Calu3 (cell line): ENCODE results near the gene KIF26B. TPM values are rescaled to one million over a fixed set of nuclear protein-coding genes. Genes with fewer than 3 reads are reported as not detected.

Experiments used
- BruUV-seq: library from RNA; stranded (reverse); fragments of 400-500 nt; replicated peaks from 2 replicates; lab custom pipeline; 2021; lab: Mats Ljungman, UMichigan
- CTCF ChIA-PET: fragments of 300-600 bp; sonication (Branson Sonifier 250); formaldehyde crosslinking; loops from one replicate; lab custom pipeline; 2022; ENCODE audit warnings: antibody characterized with exemption; lab: Charles Lee
- DNase-seq: peaks from one replicate; pipeline ENCODE4 v3.0.0; 2022
- H3K27ac Mint-ChIP-seq: one replicate; pipeline ENCODE4 v1.8.0; 2022; ENCODE audit warnings: mixed read lengths; ENCODE audit not compliant: unreplicated experiment
- H3K27me3 Mint-ChIP-seq: one replicate; pipeline ENCODE4 v1.8.0; 2022; ENCODE audit warnings: mixed read lengths; ENCODE audit not compliant: unreplicated experiment
- H3K36me3 Mint-ChIP-seq: one replicate; pipeline ENCODE4 v1.8.0; 2022; ENCODE audit warnings: mild to moderate bottlenecking, moderate library complexity, mixed read lengths; ENCODE audit not compliant: insufficient read depth, unreplicated experiment
- H3K4me1 Mint-ChIP-seq: one replicate; pipeline ENCODE4 v1.8.0; 2022; ENCODE audit warnings: mild to moderate bottlenecking, low read depth, mixed read lengths; ENCODE audit not compliant: unreplicated experiment
- H3K4me3 Mint-ChIP-seq: one replicate; pipeline ENCODE4 v1.8.0; 2022; ENCODE audit warnings: mild to moderate bottlenecking, low read depth, moderate library complexity, mixed read lengths; ENCODE audit not compliant: unreplicated experiment
- H3K9me3 Mint-ChIP-seq: one replicate; pipeline ENCODE4 v1.8.0; 2022; ENCODE audit warnings: low read depth, mixed read lengths; ENCODE audit not compliant: unreplicated experiment
- CTCF ChIP-seq: fragments of 200-600 bp; IDR thresholded peaks from one replicate; pipeline ENCODE4 v1.8.0; 2022; ENCODE audit warnings: antibody characterized with exemption; ENCODE audit not compliant: unreplicated experiment
- intact Hi-C: fragments of 100-400 bp; cut with micrococcal nuclease; formaldehyde crosslinking; loops from one replicate; pipeline ENCODE4 v1.10.0; 2022; ENCODE audit not compliant: unreplicated experiment
- total RNA-seq: library from RNA; stranded (reverse); gene quantifications from 2 replicates; pipeline ENCODE4 v1.2.3, GENCODE V29; 2022

The KIF26B gene
- total RNA-seq, 1 experiment from 2014 or later, result 1.1 TPM

- Mint-ChIP-seq H3K36me3 (no peaks in the 10 kb centered on the region), H3K27ac (no peak overlapping the region), H3K9me3 (no peaks in the 10 kb centered on the region), H3K27me3 (no peaks in the 10 kb centered on the region), H3K4me1 (no peaks in the 10 kb centered on the region), H3K4me3 (no peak overlapping the region)
- TF ChIP-seq CTCF, result no peak
- intact Hi-C loops, result no loop called here
- CTCF ChIA-PET, result interaction anchor here (0.6 kb wide), 1 partner anchor 30 kb away, joined by 4 read pairs; no protein-coding TSS in a partner anchor
- no TSS peak for BruUV-seq
- no peak for DNase-seq
These were observed 65.7 kb downstream of the KIF26B start for GRCh38 chr1:245220381-245220985.

DNA sequence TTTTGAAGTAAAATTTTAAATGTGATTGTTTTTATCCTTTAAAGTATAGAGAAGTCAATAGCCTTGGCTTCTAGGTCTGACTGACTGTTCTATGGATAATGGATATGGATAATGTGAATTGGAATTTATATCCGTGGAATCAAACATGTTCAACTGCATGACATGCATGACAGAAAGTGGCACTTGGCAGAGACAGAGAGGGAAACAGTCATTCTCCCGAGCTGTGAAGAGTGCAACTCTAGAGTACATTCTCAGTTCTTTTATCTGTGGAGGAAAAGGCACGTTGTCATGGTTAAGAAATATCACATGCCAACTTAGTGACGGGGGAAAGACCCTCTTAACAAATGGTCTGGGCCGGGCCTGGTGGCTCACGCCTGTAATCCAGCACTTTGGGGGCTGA is 67.0 kb downstream of the KIF26B start:
- CTCF ChIA-PET, result no interaction called here
- intact Hi-C loops, result no loop called here
- TF ChIP-seq CTCF, result no peak
- no peak for DNase-seq
- no TSS peak for BruUV-seq
- no peak overlapping the region for H3K27ac Mint-ChIP-seq
- H3K27me3 Mint-ChIP-seq, result no peaks in the 10 kb centered on the region
- H3K36me3 Mint-ChIP-seq, result no peaks in the 10 kb centered on the region
- no peaks in the 10 kb centered on the region for H3K9me3 Mint-ChIP-seq
- no peak overlapping the region for H3K4me3 Mint-ChIP-seq
- no peaks in the 10 kb centered on the region for H3K4me1 Mint-ChIP-seq

DNA sequence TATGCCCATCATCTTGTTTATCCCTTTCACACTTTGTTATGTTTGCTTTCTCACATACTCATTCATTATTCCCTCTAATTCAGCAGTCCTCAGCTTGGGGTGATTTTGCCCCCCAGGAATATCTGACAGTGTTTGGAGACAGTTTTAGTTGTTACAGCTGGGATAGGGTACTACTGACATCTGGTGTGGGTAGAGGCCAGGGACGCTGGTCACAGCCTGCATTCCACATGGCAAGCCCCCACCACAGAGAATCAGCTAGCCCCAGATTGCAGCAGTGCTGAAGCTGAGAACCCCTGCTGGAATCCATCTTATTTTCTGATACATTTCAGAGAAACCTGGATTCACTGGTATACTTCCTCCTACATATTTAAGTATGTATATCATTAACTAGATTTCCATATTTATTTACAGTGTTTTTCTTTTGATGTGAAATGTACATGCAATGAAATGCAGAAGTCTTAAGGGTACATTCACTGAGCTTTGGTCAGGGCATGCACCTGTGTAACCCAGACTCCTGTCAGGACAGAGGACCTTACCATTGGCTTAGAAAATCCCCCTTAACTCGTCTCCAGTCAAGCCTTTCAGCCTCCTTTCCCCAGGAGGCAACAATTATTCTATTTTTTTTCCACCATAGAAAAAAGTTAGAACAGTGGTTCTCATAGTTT is 68.3 kb downstream of the KIF26B start:
- no peaks in the 10 kb centered on the region for H3K36me3 Mint-ChIP-seq
- DNase-seq, result no peak
- H3K4me1 Mint-ChIP-seq, result no peaks in the 10 kb centered on the region
- no peak for TF ChIP-seq CTCF
- BruUV-seq, result no TSS peak
- CTCF ChIA-PET, result no interaction called here
- H3K27me3 Mint-ChIP-seq, result no peaks in the 10 kb centered on the region
- no peak overlapping the region for H3K27ac Mint-ChIP-seq
- no peak overlapping the region for H3K4me3 Mint-ChIP-seq
- no peaks in the 10 kb centered on the region for H3K9me3 Mint-ChIP-seq
- intact Hi-C loops, result no loop called here

DNA sequence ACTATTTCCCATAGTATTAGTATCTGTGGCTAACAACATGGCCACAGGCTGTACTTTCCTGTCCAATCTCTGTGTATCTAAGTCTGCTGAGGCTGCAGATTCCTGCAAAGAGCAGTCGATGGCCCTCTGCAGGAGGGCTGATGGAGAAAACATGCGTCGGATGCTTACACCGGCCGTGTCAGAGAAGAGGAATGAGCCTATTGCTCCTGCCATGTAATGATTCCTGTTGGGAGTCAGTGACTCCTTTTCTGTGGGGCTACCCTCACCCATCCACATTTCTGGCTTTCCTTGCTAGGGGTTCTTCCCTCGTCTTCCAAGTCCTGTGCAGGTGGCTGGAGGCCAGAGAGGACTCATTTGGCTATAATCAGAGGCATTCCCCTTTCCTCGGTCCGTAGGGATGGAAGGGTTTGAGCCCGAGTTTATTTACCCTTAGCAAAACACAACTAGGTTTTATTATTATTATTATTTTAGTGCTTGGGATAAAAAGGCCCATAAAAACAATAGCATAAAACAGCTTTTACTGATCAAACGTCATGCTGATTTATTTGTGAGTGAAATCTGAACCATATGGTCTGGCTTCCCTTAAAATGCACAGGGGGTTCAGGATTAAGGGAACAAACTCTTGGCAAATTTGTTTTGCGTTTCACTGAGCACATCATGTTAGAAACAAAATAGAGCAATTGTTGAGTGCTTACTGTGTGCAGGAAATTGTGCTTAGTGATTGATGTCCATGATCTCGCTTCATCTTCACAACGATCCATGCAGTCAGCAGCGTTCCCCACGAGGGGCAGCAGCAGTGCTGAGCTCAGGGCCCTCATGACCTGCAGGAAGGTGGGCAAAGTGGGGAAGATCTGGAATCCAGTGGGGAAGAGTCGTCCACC is 70.8 kb downstream of the KIF26B start:
- CTCF ChIA-PET, result no interaction called here
- Mint-ChIP-seq H3K4me1 (no peaks in the 10 kb centered on the region), H3K9me3 (no peaks in the 10 kb centered on the region), H3K27ac (no peak overlapping the region), H3K36me3 (no peaks in the 10 kb centered on the region), H3K4me3 (no peak overlapping the region), H3K27me3 (no peaks in the 10 kb centered on the region)
- no peak for DNase-seq
- BruUV-seq, result no TSS peak
- TF ChIP-seq CTCF, result no peak
- intact Hi-C loops, result no loop called here
